Suprapubic skin (tissue), 4 donors: ENCODE measurements around the gene RAB11A. TPM values are rescaled to one million over a fixed set of nuclear protein-coding genes. Genes with fewer than 3 reads are reported as not detected.

Experiments used
- DNase-seq, 2 donors: peaks; one replicate each; pipeline ENCODE4 v3.0.0-alpha.2; 2019; ENCODE audit warnings: low spot score in 2 of 2
- H3K27ac ChIP-seq: fragments of 200-600 bp; sonication (generic); one replicate; pipeline ENCODE4 v1.5.1; 2019
- H3K27me3 ChIP-seq: fragments of 200-600 bp; sonication (generic); one replicate; pipeline ENCODE4 v1.5.1; 2019
- H3K36me3 ChIP-seq: fragments of 200-600 bp; sonication (generic); one replicate; pipeline ENCODE4 v1.5.1; 2019
- H3K4me1 ChIP-seq: fragments of 200-600 bp; sonication (generic); one replicate; pipeline ENCODE4 v1.5.1; 2019
- H3K4me3 ChIP-seq: fragments of 200-600 bp; sonication (generic); one replicate; pipeline ENCODE4 v1.5.1; 2019; ENCODE audit warnings: mild to moderate bottlenecking
- H3K9me3 ChIP-seq: fragments of 200-600 bp; sonication (generic); one replicate; pipeline ENCODE4 v1.5.1; 2019
- CTCF ChIP-seq, 2 donors: fragments of 200-600 bp in 1 of 2; fragments of 450-650 bp in 1 of 2; sonication (generic) in 1 of 2; IDR thresholded peaks; one replicate each; pipeline ENCODE4 v1.5.1; 2016 to 2019; ENCODE audit warnings: antibody characterized with exemption in 2 of 2, mild to moderate bottlenecking in 1 of 2, moderate library complexity in 1 of 2
- EP300 ChIP-seq: sonication (generic); formaldehyde crosslinking; IDR thresholded peaks from one replicate; pipeline ENCODE4 v1.6.1; 2017; ENCODE audit warnings: antibody characterized with exemption
- POLR2A ChIP-seq, 2 donors: fragments of 450-650 bp; IDR thresholded peaks; one replicate each; pipeline ENCODE4 v1.6.1; 2017; ENCODE audit warnings: antibody characterized with exemption in 2 of 2, mild to moderate bottlenecking in 2 of 2, moderate library complexity in 2 of 2
- POLR2AphosphoS5 ChIP-seq, 3 donors: sonication (generic); formaldehyde crosslinking; IDR thresholded peaks; one replicate each; pipeline ENCODE4 v1.6.1; 2017; ENCODE audit warnings: antibody characterized with exemption in 3 of 3
- WGBS: methylation state at CpG from one replicate; pipeline ENCODE4 v1.1.5; 2018; 5-methylcytosine and 5-hydroxymethylcytosine counted together
- total RNA-seq, 4 donors: library from RNA; depleted of rRNA; stranded (reverse); fragments of >200 nt; gene quantifications; one replicate each; pipeline ENCODE4 v1.1.0, GENCODE V29; 2016

RAB11A gene
- total RNA-seq, 4 donors from 2014 or later: 150 to 650 (median 425) TPM

DNA sequence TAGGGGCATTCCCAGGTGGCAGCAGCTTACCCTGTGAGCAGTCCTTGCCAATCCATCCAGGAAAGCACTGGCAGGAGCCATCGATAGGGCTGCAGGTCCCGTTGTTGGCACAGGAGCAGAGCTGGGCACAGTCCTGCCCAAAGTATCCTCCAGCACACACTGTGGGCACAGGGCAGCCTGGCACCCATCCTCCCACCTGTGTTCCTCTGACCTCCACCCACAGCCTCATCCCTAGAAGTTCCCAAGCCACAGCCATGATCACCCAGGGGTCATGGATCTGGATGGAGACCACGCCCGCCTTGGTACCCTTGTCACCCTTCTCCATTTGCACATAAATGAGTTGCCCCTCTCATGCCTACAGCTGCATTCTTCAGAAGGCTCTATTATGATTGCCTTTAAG is 48.6 kb downstream of the RAB11A start:
- no peak for DNase-seq
- no peak for TF ChIP-seq CTCF (IDR thresholded peaks at IDR 0.05)
- no peak for TF ChIP-seq EP300
- no peak for TF ChIP-seq POLR2A (IDR thresholded peaks at IDR 0.05)
- no peak for TF ChIP-seq POLR2AphosphoS5 (IDR thresholded peaks at IDR 0.05)
- Histone ChIP-seq H3K9me3 (no peaks in the 10 kb centered on the region), H3K4me1 (peaks cover 5% of the 10 kb centered on the region), H3K4me3 (no peak overlapping the region), H3K27me3 (no peaks in the 10 kb centered on the region), H3K36me3 (no peaks in the 10 kb centered on the region), H3K27ac (no peak overlapping the region)
- WGBS: 91% methylated on average over 4 of the region's 4 CpGs

- Histone ChIP-seq H3K27me3 (no peaks in the 10 kb centered on the region), H3K27ac (no peak overlapping the region), H3K36me3 (no peaks in the 10 kb centered on the region), H3K4me1 (peaks cover 5% of the 10 kb centered on the region), H3K9me3 (no peaks in the 10 kb centered on the region), H3K4me3 (no peak overlapping the region)
- WGBS: 80% methylated on average over 3 of the region's 3 CpGs
- no peak for DNase-seq
- TF ChIP-seq POLR2A (IDR thresholded peaks at IDR 0.05): no peak
- TF ChIP-seq EP300: no peak
- TF ChIP-seq POLR2AphosphoS5 (IDR thresholded peaks at IDR 0.05): no peak
- no peak for TF ChIP-seq CTCF (IDR thresholded peaks at IDR 0.05)
Measured at GRCh38 chr15:65918357-65918920, 49.1 kb downstream of the RAB11A start.

DNA sequence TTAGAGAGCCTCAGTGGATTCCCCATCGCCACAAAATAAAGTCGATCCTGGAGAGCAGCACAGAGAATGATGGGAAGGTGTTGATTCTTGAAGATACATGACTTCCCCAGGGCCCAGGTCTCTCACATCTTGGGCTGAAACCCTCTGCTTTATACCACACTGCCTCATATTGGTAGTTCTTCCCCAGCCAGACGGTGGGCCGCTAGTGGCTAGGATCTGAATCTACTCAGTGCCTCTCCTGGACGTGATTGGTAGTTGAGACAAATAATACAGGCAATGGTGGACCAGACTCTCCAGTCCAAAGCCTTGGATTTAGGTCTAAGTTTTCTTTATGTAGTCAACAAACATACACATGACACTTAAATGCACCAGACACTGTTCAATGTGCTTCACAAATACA is 49.7 kb downstream of the RAB11A start:
- H3K27ac ChIP-seq: no peak overlapping the region
- H3K36me3 ChIP-seq: no peaks in the 10 kb centered on the region
- TF ChIP-seq CTCF (IDR thresholded peaks at IDR 0.05) (no peak), POLR2AphosphoS5 (IDR thresholded peaks at IDR 0.05) (no peak), POLR2A (IDR thresholded peaks at IDR 0.05) (no peak), EP300 (no peak)
- no peaks in the 10 kb centered on the region for H3K9me3 ChIP-seq
- WGBS: 90% methylated on average over 5 of the region's 5 CpGs
- no peaks in the 10 kb centered on the region for H3K27me3 ChIP-seq
- H3K4me1 ChIP-seq: peaks cover 5% of the 10 kb centered on the region
- DNase-seq: no peak
- H3K4me3 ChIP-seq: no peak overlapping the region

GRCh38 chr15:65919353-65919752 is 50.1 kb downstream of the RAB11A start:
- Histone ChIP-seq H3K27ac (no peak overlapping the region), H3K27me3 (no peaks in the 10 kb centered on the region), H3K36me3 (no peaks in the 10 kb centered on the region), H3K4me1 (peaks cover 5% of the 10 kb centered on the region), H3K9me3 (no peaks in the 10 kb centered on the region), H3K4me3 (no peak overlapping the region)
- no peak for DNase-seq
- TF ChIP-seq EP300 (no peak), CTCF (IDR thresholded peaks at IDR 0.05) (no peak), POLR2AphosphoS5 (IDR thresholded peaks at IDR 0.05) (no peak), POLR2A (IDR thresholded peaks at IDR 0.05) (no peak)
- 94% methylated on average over 9 of the region's 9 CpGs for WGBS

DNA sequence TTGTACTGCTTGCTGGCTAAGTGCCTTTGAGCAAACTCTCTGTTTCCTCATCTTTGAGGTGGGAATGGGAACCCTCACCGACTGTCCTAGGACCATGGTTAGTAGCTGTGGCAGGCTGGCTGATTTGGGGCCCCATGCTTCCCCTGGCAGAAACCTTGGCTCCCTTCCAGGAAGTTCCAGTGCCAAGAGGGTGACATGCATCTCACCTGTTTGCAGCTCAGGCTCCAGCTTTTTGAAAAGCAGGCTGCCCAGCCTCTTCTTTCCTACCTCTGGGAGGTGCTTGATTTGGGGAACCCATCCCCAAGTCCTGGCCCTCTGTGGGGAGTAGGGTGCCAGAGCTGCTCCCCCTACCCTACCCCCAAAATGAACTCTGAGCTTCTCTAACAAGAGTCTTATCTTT is 50.8 kb downstream of the RAB11A start:
- H3K27ac ChIP-seq: no peak overlapping the region
- H3K27me3 ChIP-seq: no peaks in the 10 kb centered on the region
- no peak overlapping the region for H3K4me3 ChIP-seq
- TF ChIP-seq POLR2A (IDR thresholded peaks at IDR 0.05) (no peak), EP300 (no peak)
- WGBS: 29% methylated on average over 1 of the region's 1 CpG
- no peak for DNase-seq
- peaks cover 5% of the 10 kb centered on the region for H3K4me1 ChIP-seq
- no peaks in the 10 kb centered on the region for H3K9me3 ChIP-seq
- no peaks in the 10 kb centered on the region for H3K36me3 ChIP-seq

DNA sequence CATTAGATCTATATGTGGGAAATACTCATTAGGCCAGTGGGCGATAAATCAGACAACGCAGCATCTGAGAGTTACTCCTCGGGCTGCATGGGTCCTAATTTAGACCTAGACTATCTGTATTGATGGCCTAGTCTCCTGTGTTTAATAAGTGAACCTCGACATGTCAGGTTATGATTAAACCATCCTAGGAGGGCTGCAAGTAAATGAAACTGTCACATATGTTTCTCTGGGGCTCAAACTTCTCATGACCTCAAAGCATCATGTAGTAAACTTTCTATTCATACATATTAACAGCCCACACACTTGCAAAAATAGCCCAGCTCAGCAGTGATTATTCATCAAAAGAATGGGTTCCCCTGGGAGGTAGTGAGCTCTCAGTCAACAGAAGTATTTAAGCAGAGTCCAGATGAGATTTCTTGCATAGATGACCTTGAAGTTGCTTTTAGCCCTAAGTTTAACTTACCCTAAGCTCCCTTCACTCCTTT is 51.6 kb downstream of the RAB11A start:
- 73% methylated on average over 4 of the region's 4 CpGs for WGBS

More for the DNA sequence above, 51.6 kb downstream of the RAB11A start:
- H3K4me3 ChIP-seq: no peak overlapping the region
- H3K9me3 ChIP-seq: no peaks in the 10 kb centered on the region
- peaks cover 5% of the 10 kb centered on the region for H3K4me1 ChIP-seq
- H3K27me3 ChIP-seq: no peaks in the 10 kb centered on the region
- H3K36me3 ChIP-seq: no peaks in the 10 kb centered on the region
- no peak for DNase-seq
- no peak overlapping the region for H3K27ac ChIP-seq
- TF ChIP-seq CTCF (IDR thresholded peaks at IDR 0.05): no peak
- no peak for TF ChIP-seq POLR2AphosphoS5 (IDR thresholded peaks at IDR 0.05)
- no peak for TF ChIP-seq POLR2A (IDR thresholded peaks at IDR 0.05)
- TF ChIP-seq EP300: no peak
